Large intestine (tissue), 3 donors: ENCODE measurements around the gene SMG6. TPM values are rescaled to one million over a fixed set of nuclear protein-coding genes. Genes with fewer than 3 reads are reported as not detected.

Experiments used
- DNase-seq, 2 donors: peaks; one replicate each; pipeline versions ENCODE4 v3.0.0 to v3.0.0-alpha.2; 2013
- H3K27ac ChIP-seq: one replicate; pipeline ENCODE4 v1.5.1; 2013; ENCODE audit warnings: low read length
- H3K27me3 ChIP-seq: 2 replicates; pipeline ENCODE4 v1.6.1; 2013; ENCODE audit warnings: low read length; ENCODE audit not compliant: control insufficient read depth, insufficient read depth
- H3K36me3 ChIP-seq: 2 replicates; pipeline ENCODE4 v1.6.1; 2013; ENCODE audit warnings: low read length; ENCODE audit not compliant: control insufficient read depth, insufficient read depth
- H3K4me1 ChIP-seq: one replicate; pipeline ENCODE4 v1.6.1; 2013; ENCODE audit warnings: low read length; ENCODE audit not compliant: control insufficient read depth, insufficient read depth
- H3K4me3 ChIP-seq: one replicate; pipeline ENCODE4 v1.5.1; 2013; ENCODE audit warnings: low read length
- H3K9me3 ChIP-seq: one replicate; pipeline ENCODE4 v1.6.1; 2013; ENCODE audit warnings: mild to moderate bottlenecking, low read depth, low read length, moderate library complexity; ENCODE audit not compliant: control insufficient read depth
- WGBS: methylation state at CpG from one replicate; pipeline ENCODE4 v1.1.5; 2013; ENCODE audit warnings: low lambda C conversion rate; ENCODE audit not compliant: insufficient coverage; 5-methylcytosine and 5-hydroxymethylcytosine counted together
- polyA plus RNA-seq: library from polyadenylated mRNA; unstranded; fragments of 120-200 nt; gene quantifications from one replicate; pipeline ENCODE4 v1.2.1, GENCODE V29; 2013

Gene SMG6
- polyA plus RNA-seq, 1 donor, result 18.0 TPM

GRCh38 chr17:2028234-2028614, 275.4 kb downstream of the SMG6 start:
- Histone ChIP-seq H3K27ac (no peak overlapping the region), H3K27me3 (peaks cover 59% of the 10 kb centered on the region), H3K4me3 (no peak overlapping the region), H3K4me1 (peaks cover 22% of the 10 kb centered on the region), H3K36me3 (peaks cover 3% of the 10 kb centered on the region), H3K9me3 (peaks cover 3% of the 10 kb centered on the region)
- no CpG with 5 or more reads among the region's 5 CpGs for WGBS
- no peak for DNase-seq

GRCh38 chr17:2027528-2028233, 275.9 kb downstream of the SMG6 start:
- Histone ChIP-seq H3K4me3 (no peak overlapping the region), H3K9me3 (peaks cover 3% of the 10 kb centered on the region), H3K27ac (no peak overlapping the region), H3K27me3 (peaks cover 64% of the 10 kb centered on the region), H3K36me3 (peaks cover 2% of the 10 kb centered on the region), H3K4me1 (peaks cover 22% of the 10 kb centered on the region)
- WGBS, result no CpG with 5 or more reads among the region's 11 CpGs
- DNase-seq, result no peak

- Histone ChIP-seq H3K27me3 (peaks cover 80% of the 10 kb centered on the region), H3K36me3 (no peaks in the 10 kb centered on the region), H3K4me1 (peaks cover 19% of the 10 kb centered on the region), H3K4me3 (peak overlapping the region; percentile 16), H3K9me3 (peaks cover 3% of the 10 kb centered on the region), H3K27ac (no peak overlapping the region)
- WGBS, result no CpG with 5 or more reads among the region's 55 CpGs
- DNase-seq, result peak in 1 of 2 donors; percentile 61
Observed at GRCh38 chr17:2025622-2026309, 277.8 kb downstream of the SMG6 start.

DNA sequence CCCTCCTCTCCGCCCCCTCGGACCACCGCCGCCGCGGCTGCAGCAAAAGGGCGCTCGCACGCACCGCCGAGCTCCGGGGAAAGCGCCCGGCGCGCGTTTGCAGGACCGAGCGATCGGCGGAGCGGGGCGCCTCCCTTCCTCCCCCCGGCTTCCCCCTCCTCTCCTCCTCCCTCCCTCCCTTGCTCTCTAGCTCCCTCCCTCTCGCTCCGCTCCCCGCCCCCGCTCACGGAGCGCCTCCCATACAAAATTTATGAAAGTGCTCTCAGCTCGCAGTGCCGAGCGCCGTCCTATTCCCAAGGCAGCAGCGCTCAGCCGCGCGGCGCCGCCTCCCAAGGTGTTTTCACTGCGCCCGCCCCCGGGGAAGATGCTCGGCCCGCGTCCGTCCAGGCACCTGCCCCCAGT, 278.4 kb downstream of the SMG6 start, which contains the start of gene RTN4RL1:
RTN4RL1 (minus strand) TSS at position 115 of the 402 bp plus-strand sequence. CDS start 469 bp downstream, outside the sequence.
- Histone ChIP-seq H3K9me3 (peaks cover 3% of the 10 kb centered on the region), H3K27ac (no peak within 1 kb of the TSS), H3K36me3 (no peaks in the 10 kb centered on the region), H3K27me3 (peaks cover 85% of the 10 kb centered on the region), H3K4me1 (peaks cover 19% of the 10 kb centered on the region), H3K4me3 (peak within 1 kb of the TSS; percentile 16)
- no CpG with 5 or more reads among the region's 47 CpGs for WGBS
- DNase-seq, result peak in 1 of 2 donors; percentile 44

DNA sequence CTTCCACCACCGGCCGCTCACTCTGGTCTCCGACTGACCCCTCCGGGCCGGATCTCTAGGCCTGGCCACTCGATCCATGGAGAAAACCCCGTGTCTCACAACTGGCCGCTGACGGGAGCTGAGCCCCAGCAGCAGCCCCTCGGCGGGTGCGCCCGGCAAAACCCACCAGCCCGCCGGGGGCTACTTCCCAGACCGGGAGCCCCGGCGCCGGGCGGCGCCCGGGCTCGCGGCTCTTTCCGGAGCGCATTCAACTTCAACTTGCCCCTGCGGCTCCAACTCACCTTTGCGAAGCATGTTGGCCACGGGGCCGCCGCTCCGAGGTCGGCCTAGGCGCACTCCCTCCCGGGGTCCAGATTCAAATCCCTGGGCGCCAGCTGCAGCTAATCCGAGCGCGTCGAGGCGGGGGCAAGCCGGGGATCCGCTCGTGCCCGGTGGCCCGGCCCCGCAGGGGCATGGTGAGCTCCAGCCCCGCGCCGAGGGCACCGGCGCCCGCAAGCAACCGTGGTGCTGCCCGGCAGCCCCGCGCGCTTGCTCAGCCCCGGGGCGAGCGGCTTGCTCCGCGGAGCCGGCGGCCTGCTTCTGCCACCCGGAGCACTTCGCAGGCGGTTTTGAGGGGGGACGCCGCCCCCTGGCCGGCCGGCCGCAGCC, 278.9 kb downstream of the SMG6 start:
- no CpG with 5 or more reads among the region's 73 CpGs for WGBS
- DNase-seq, result no peak
- Histone ChIP-seq H3K36me3 (no peaks in the 10 kb centered on the region), H3K27me3 (peaks cover 89% of the 10 kb centered on the region), H3K27ac (no peak overlapping the region), H3K4me3 (peak overlapping the region; percentile 10), H3K4me1 (peaks cover 18% of the 10 kb centered on the region), H3K9me3 (peaks cover 3% of the 10 kb centered on the region)

- Histone ChIP-seq H3K4me1 (peaks cover 15% of the 10 kb centered on the region), H3K9me3 (peaks cover 3% of the 10 kb centered on the region), H3K27ac (no peak overlapping the region), H3K36me3 (no peaks in the 10 kb centered on the region), H3K27me3 (peaks cover 92% of the 10 kb centered on the region), H3K4me3 (peak overlapping the region; percentile 10)
- no CpG with 5 or more reads among the region's 85 CpGs for whole genome bisulfite sequencing
- DNase-seq, result peak in 1 of 2 donors; percentile 54
Observed at GRCh38 chr17:2023692-2024571, 279.7 kb downstream of the SMG6 start.

GRCh38 chr17:2023256-2023655, 280.3 kb downstream of the SMG6 start:
- Histone ChIP-seq H3K36me3 (no peaks in the 10 kb centered on the region), H3K27me3 (peaks cover 92% of the 10 kb centered on the region), H3K9me3 (peaks cover 3% of the 10 kb centered on the region), H3K4me3 (no peak overlapping the region), H3K27ac (no peak overlapping the region), H3K4me1 (peaks cover 15% of the 10 kb centered on the region)
- DNase-seq, result no peak
- no CpG with 5 or more reads among the region's 16 CpGs for WGBS

GRCh38 chr17:2022647-2023240, 280.8 kb downstream of the SMG6 start:
- H3K9me3 ChIP-seq, result peaks cover 3% of the 10 kb centered on the region
- H3K4me1 ChIP-seq, result peaks cover 15% of the 10 kb centered on the region
- no peak overlapping the region for H3K4me3 ChIP-seq
- no peak overlapping the region for H3K27ac ChIP-seq
- no peak for DNase-seq
- peaks cover 92% of the 10 kb centered on the region for H3K27me3 ChIP-seq
- no peaks in the 10 kb centered on the region for H3K36me3 ChIP-seq
- no CpG with 5 or more reads among the region's 15 CpGs for WGBS

DNA sequence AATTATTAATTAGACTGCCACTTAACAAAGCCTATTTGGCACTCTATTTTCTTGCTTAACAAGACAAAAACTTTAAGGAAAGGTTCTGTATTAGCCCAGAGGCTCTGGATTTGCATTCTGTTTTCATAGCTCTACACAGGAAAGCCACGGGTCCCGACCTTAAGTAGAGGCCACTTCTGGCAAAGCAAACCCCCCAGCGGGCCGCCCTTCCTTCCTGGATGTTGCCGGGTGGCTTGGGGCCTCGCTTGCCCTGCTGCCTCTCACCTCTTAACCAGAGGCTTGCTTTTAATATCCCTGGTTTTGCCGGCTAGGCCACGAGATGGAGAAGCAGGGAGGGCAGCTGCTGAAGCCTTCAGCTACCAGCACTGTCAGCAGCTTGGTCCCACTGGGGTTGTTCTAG, 282.9 kb downstream of the SMG6 start:
- Histone ChIP-seq H3K27ac (no peak overlapping the region), H3K36me3 (no peaks in the 10 kb centered on the region), H3K4me3 (no peak overlapping the region), H3K27me3 (peaks cover 87% of the 10 kb centered on the region), H3K9me3 (peaks cover 1% of the 10 kb centered on the region), H3K4me1 (peaks cover 10% of the 10 kb centered on the region)
- no peak for DNase-seq
- WGBS, result no CpG with 5 or more reads among the region's 8 CpGs
